ENCODE data around the gene PHF23. TPM values are rescaled to one million over a fixed set of nuclear protein-coding genes. Genes with fewer than 3 reads are reported as not detected.
A peak's percentile ranks its signal among the peaks of the same experiment; 100 is the strongest.

Gene PHF23
- total and polyA plus RNA-seq, 9 of the 15 experiments (the other 6 are each of a cell fraction or from before 2014, with no cell fraction given): 7.4 to 87.5 (median 33.7) TPM

DNA sequence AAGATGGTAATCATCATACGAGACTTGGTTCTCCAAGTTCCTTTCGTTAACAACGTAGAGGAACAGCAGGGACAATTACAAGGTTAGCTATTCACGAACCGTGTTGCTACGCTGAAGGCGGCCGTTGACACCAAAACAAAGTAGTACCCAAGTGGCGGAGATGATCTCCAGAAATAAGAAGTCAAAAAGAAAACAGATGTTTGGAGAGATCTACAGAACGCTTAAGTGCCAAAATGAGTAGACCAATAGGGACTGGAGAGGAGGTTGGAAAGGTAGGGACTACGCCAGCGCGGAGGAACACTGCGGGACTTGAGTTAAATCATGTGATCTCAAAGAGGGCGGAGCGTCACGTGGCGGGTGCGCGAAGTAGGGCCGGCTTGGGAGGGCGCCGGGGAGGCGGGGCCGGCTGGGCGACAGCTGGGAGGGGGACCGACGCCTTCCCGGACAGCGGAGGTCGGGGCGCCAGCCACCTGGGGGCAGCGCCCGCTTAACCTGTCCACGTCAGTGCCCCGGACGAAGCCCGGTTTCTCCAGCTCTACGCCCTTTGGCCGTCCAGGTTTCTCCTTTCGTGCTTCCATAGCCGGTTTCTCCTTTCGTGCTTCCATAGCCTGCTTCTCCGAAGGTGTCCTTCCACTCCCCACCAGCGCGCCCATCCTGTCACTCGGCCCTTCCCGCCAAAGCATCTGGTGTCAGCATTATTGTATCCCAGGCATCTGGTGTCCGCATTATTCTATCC lies 3.6 kb upstream of the PHF23 start (continued):
- TF ChIP-seq, protein P1, sequence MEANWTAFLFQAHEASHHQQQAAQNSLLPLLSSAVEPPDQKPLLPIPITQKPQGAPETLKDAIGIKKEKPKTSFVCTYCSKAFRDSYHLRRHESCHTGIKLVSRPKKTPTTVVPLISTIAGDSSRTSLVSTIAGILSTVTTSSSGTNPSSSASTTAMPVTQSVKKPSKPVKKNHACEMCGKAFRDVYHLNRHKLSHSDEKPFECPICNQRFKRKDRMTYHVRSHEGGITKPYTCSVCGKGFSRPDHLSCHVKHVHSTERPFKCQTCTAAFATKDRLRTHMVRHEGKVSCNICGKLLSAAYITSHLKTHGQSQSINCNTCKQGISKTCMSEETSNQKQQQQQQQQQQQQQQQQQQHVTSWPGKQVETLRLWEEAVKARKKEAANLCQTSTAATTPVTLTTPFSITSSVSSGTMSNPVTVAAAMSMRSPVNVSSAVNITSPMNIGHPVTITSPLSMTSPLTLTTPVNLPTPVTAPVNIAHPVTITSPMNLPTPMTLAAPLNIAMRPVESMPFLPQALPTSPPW (CRISPR knock-in tag; IDR thresholded peaks at IDR 0.05): peak; percentile 90
- TF ChIP-seq JUND (IDR thresholded peaks at IDR 0.05; ENCODE audit: borderline replicate concordance, low read depth, low read length) (no peak; the same call in 1 of the 2 replicates), JUND (tag; IDR thresholded peaks at IDR 0.05; ENCODE audit: borderline replicate concordance, low read depth, low read length) (peak; percentile 51; the same call in 2 of the 3 replicates), EP400 (IDR thresholded peaks at IDR 0.05) (peak; percentile 96), ZNF239 (CRISPR knock-in tag; IDR thresholded peaks at IDR 0.05) (no peak), ZNF79 (CRISPR knock-in tag; IDR thresholded peaks at IDR 0.05; ENCODE audit: low read depth) (no peak), FOXK2 (conservative IDR thresholded peaks at IDR 0.05 in 1 of 2, IDR thresholded peaks at IDR 0.05 in 1 of 2; ENCODE audit: low read depth in 2 of 2) (peak; percentile 91 to 94), ARID2 (IDR thresholded peaks at IDR 0.05) (no peak), NCOA1 (IDR thresholded peaks at IDR 0.05; ENCODE audit: low read depth) (0 out of 2 replicates have a peak, but pooled peaks have one; percentile 35), ZNF57 (CRISPR knock-in tag; IDR thresholded peaks at IDR 0.05) (no peak), RAD51 (IDR thresholded peaks at IDR 0.05; ENCODE audit: borderline replicate concordance, low read depth) (peak; percentile 98), ELF2 (CRISPR knock-in tag; IDR thresholded peaks at IDR 0.05) (peak; percentile 80; the same call in 1 of the 2 replicates), WHSC1 (IDR thresholded peaks at IDR 0.05; ENCODE audit: low read length) (no peak), NCOA6 (IDR thresholded peaks at IDR 0.05) (no peak)
- TF ChIP-seq, protein P2, sequence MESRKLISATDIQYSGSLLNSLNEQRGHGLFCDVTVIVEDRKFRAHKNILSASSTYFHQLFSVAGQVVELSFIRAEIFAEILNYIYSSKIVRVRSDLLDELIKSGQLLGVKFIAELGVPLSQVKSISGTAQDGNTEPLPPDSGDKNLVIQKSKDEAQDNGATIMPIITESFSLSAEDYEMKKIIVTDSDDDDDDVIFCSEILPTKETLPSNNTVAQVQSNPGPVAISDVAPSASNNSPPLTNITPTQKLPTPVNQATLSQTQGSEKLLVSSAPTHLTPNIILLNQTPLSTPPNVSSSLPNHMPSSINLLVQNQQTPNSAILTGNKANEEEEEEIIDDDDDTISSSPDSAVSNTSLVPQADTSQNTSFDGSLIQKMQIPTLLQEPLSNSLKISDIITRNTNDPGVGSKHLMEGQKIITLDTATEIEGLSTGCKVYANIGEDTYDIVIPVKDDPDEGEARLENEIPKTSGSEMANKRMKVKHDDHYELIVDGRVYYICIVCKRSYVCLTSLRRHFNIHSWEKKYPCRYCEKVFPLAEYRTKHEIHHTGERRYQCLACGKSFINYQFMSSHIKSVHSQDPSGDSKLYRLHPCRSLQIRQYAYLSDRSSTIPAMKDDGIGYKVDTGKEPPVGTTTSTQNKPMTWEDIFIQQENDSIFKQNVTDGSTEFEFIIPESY (CRISPR knock-in tag; IDR thresholded peaks at IDR 0.05): 0 out of 2 replicates have a peak, but pooled peaks have one; percentile 26
- TF ChIP-seq, protein P3, sequence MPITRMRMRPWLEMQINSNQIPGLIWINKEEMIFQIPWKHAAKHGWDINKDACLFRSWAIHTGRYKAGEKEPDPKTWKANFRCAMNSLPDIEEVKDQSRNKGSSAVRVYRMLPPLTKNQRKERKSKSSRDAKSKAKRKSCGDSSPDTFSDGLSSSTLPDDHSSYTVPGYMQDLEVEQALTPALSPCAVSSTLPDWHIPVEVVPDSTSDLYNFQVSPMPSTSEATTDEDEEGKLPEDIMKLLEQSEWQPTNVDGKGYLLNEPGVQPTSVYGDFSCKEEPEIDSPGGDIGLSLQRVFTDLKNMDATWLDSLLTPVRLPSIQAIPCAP (CRISPR knock-in tag; IDR thresholded peaks at IDR 0.05; ENCODE audit: borderline replicate concordance): no peak
- TF ChIP-seq, protein P4, sequence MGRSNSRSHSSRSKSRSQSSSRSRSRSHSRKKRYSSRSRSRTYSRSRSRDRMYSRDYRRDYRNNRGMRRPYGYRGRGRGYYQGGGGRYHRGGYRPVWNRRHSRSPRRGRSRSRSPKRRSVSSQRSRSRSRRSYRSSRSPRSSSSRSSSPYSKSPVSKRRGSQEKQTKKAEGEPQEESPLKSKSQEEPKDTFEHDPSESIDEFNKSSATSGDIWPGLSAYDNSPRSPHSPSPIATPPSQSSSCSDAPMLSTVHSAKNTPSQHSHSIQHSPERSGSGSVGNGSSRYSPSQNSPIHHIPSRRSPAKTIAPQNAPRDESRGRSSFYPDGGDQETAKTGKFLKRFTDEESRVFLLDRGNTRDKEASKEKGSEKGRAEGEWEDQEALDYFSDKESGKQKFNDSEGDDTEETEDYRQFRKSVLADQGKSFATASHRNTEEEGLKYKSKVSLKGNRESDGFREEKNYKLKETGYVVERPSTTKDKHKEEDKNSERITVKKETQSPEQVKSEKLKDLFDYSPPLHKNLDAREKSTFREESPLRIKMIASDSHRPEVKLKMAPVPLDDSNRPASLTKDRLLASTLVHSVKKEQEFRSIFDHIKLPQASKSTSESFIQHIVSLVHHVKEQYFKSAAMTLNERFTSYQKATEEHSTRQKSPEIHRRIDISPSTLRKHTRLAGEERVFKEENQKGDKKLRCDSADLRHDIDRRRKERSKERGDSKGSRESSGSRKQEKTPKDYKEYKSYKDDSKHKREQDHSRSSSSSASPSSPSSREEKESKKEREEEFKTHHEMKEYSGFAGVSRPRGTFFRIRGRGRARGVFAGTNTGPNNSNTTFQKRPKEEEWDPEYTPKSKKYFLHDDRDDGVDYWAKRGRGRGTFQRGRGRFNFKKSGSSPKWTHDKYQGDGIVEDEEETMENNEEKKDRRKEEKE (IDR thresholded peaks at IDR 0.05; ENCODE audit: borderline replicate concordance in 1 of 2, control insufficient read depth in 1 of 2, low read depth in 2 of 2, low read length in 1 of 2): no peak
- TF ChIP-seq, protein P5, sequence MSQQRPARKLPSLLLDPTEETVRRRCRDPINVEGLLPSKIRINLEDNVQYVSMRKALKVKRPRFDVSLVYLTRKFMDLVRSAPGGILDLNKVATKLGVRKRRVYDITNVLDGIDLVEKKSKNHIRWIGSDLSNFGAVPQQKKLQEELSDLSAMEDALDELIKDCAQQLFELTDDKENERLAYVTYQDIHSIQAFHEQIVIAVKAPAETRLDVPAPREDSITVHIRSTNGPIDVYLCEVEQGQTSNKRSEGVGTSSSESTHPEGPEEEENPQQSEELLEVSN (IDR thresholded peaks at IDR 0.05; ENCODE audit: borderline replicate concordance in 1 of 2, extremely low read depth in 1 of 2, insufficient read depth in 1 of 2, insufficient read length in 1 of 2, low read depth in 1 of 2, low read length in 1 of 2, poor library complexity in 1 of 2, severe bottlenecking in 1 of 2): peak; percentile 16 to 33

Measured in K562 (cell line).